Measurements from ENCODE around the gene SMAP2. TPM values are rescaled to one million over a fixed set of nuclear protein-coding genes. Genes with fewer than 3 reads are reported as not detected.
A peak's percentile ranks its signal among the peaks of the same experiment; 100 is the strongest.

The SMAP2 gene
- total and polyA plus RNA-seq, 2 experiments from 2014 or later: 16.7 to 29.5 TPM

- H3K4me3 ChIP-seq: no peak overlapping the region
- H3K27ac ChIP-seq: no peak overlapping the region
- H3K4me1 ChIP-seq (ENCODE audit: low read depth): peaks cover 4% of the 10 kb centered on the region
- no peak for TF ChIP-seq CTCF (IDR thresholded peaks at IDR 0.05; ENCODE audit: low read depth, low read length)
- no peaks in the 10 kb centered on the region for H3K9me3 ChIP-seq (ENCODE audit: low read depth)
- DNase-seq (ENCODE audit: low read depth in 1 of 2, low spot score in 1 of 2): no peak
- H3K36me3 ChIP-seq: no peaks in the 10 kb centered on the region
- no peaks in the 10 kb centered on the region for H3K27me3 ChIP-seq
Observed at GRCh38 chr1:40377512-40377911, 4.0 kb downstream of the SMAP2 start.

DNA sequence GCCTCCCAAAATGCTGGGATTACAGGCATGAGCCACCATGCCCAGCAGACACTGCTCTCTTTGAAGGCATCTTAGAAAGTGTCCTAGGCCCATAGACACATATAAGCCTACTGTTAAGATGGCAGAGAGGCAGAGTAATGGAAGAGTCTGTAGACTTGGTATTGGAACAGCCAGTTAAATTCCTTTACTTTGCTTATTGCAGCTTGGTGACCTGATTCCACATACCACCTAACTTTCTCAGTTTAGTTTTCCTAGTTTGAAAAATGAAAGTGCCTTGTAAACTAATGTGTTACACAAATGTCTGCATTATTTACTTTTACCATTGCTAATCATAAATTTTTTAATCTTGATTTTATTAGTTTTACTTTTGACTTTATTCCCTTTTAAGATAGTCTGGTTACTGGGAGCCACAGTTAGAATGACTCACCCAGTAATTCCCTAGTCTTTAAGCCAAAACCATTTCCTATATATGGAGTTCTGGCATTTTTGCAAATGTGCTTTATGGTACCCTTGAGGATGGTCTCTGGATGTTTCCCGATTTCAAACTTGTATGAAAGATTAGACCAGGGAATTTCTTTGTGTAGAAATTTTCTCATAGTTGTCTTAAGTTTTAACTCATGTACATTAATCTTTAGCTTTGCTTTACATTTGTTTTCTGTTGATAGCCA is 6.4 kb downstream of the SMAP2 start:
- Histone ChIP-seq H3K9me3 (ENCODE audit: low read depth) (no peaks in the 10 kb centered on the region), H3K36me3 (no peaks in the 10 kb centered on the region), H3K4me1 (ENCODE audit: low read depth) (peaks cover 10% of the 10 kb centered on the region), H3K27me3 (no peaks in the 10 kb centered on the region), H3K4me3 (no peak overlapping the region), H3K27ac (no peak overlapping the region)
- TF ChIP-seq CTCF (IDR thresholded peaks at IDR 0.05; ENCODE audit: low read depth, low read length): no peak
- DNase-seq (ENCODE audit: low read depth in 1 of 2, low spot score in 1 of 2): peak in 1 of 2 donors; percentile 67

DNA sequence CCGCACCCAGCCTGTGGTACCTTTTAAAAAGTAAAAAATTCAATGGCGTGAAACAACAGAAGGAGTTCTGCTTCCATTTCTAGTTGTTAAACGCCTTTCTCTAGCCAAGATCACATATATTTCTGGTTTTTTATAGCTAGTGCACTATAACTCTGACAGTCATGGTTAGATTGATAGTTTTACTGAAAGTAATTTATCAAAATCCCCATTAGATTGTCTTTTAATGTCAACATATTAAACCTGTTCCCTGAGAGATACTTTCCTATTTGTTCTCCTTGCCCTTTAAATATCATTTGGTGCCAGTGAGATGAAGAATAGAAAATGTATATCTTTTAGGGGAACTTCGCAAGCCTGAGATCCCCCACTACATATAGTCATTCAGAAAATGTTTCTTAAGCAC is 7.3 kb downstream of the SMAP2 start:
- Histone ChIP-seq H3K36me3 (no peaks in the 10 kb centered on the region), H3K4me3 (no peak overlapping the region), H3K9me3 (ENCODE audit: low read depth) (no peaks in the 10 kb centered on the region), H3K27ac (no peak overlapping the region), H3K27me3 (no peaks in the 10 kb centered on the region), H3K4me1 (ENCODE audit: low read depth) (peaks cover 9% of the 10 kb centered on the region)
- no peak for DNase-seq (ENCODE audit: low read depth in 1 of 2, low spot score in 1 of 2)
- TF ChIP-seq CTCF (IDR thresholded peaks at IDR 0.05; ENCODE audit: low read depth, low read length): no peak

- H3K4me1 ChIP-seq (ENCODE audit: low read depth): peaks cover 15% of the 10 kb centered on the region
- no peak overlapping the region for H3K27ac ChIP-seq
- no peak for TF ChIP-seq CTCF (IDR thresholded peaks at IDR 0.05; ENCODE audit: low read depth, low read length)
- DNase-seq (ENCODE audit: low read depth in 1 of 2, low spot score in 1 of 2): no peak
- no peaks in the 10 kb centered on the region for H3K36me3 ChIP-seq
- no peaks in the 10 kb centered on the region for H3K9me3 ChIP-seq (ENCODE audit: low read depth)
- no peak overlapping the region for H3K4me3 ChIP-seq
- H3K27me3 ChIP-seq: no peaks in the 10 kb centered on the region
Observed at GRCh38 chr1:40381268-40382107, 8.0 kb downstream of the SMAP2 start.

DNA sequence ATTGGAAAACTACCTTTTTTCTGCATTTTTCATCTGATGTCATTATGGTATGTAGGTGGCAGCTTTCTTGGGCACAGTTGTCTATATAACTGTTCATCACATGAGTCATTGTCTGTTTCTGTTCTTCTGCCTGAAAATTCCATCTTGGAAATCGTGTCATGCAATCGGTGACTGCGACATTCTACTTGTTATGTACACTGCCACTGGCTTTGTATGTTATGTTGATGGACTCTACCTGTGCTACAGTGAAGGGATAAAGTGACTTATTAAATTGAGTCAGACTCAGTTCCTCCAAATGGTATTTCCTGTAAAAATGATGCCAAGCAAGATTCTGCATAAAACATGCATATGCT is 8.6 kb downstream of the SMAP2 start:
- no peak for TF ChIP-seq CTCF (IDR thresholded peaks at IDR 0.05; ENCODE audit: low read depth, low read length)
- Histone ChIP-seq H3K27ac (no peak overlapping the region), H3K36me3 (no peaks in the 10 kb centered on the region), H3K9me3 (ENCODE audit: low read depth) (no peaks in the 10 kb centered on the region), H3K27me3 (no peaks in the 10 kb centered on the region), H3K4me3 (no peak overlapping the region), H3K4me1 (ENCODE audit: low read depth) (peaks cover 16% of the 10 kb centered on the region)
- DNase-seq (ENCODE audit: low read depth in 1 of 2, low spot score in 1 of 2): no peak
